ENCODE measurements around the gene PCSK7. TPM values are rescaled to one million over a fixed set of nuclear protein-coding genes. Genes with fewer than 3 reads are reported as not detected.

PCSK7 gene
- total and polyA plus RNA-seq, 2 of the 8 experiments (the other 6 are each of a cell fraction or from before 2014, with no cell fraction given): 23.4 to 38.5 TPM

- POLR2A ChIA-PET (ENCODE audit: partially characterized antibody): interaction anchor here (0.8 to 2.3 kb wide), 5 partner anchors 10 to 44 kb away, joined by 3 to 6 read pairs (median 4); partner anchors contain the start of gene TAGLN
- Histone ChIP-seq H3K79me2 (ENCODE audit: control insufficient read depth in 1 of 2, insufficient read depth in 2 of 2, low read length in 2 of 2) (no peaks in the 10 kb centered on the region), H3K4ac (replicated peaks; ENCODE audit: insufficient read length, low read depth, low read length) (no peak overlapping the region), H4K8ac (ENCODE audit: extremely low read depth, insufficient read depth, low read length) (no peak overlapping the region), H3K27ac (ENCODE audit: low read depth, low read length) (no peak overlapping the region), H2AFZ (ENCODE audit: low read length) (no peak overlapping the region), H4K20me1 (replicated peaks in 1 of 2; ENCODE audit: control insufficient read depth in 1 of 2, insufficient read depth in 2 of 2, low read length in 2 of 2) (peaks cover 2 to 3% of the 10 kb centered on the region in 2 experiments), H3K14ac (ENCODE audit: insufficient read length) (no peak overlapping the region), H2AK5ac (ENCODE audit: low read depth, low read length) (no peak overlapping the region), H2BK5ac (ENCODE audit: low read depth, low read length) (no peak overlapping the region), H2BK20ac (ENCODE audit: low read length) (no peak overlapping the region), H3K4me3 (ENCODE audit: extremely low read depth in 1 of 4, insufficient read depth in 2 of 4, low read depth in 3 of 4, low read length in 4 of 4) (no peak overlapping the region), H4K5ac (ENCODE audit: insufficient read length, low read depth, low read length) (no peak overlapping the region), H3K56ac (replicated peaks; ENCODE audit: insufficient read length, low read depth, low read length) (no peak overlapping the region), H3K4me2 (ENCODE audit: insufficient read depth in 1 of 2, low read depth in 2 of 2, low read length in 2 of 2) (no peak overlapping the region), H3K27me3 (replicated peaks in 1 of 4; ENCODE audit: control insufficient read depth in 3 of 4, extremely low read depth in 1 of 4, insufficient read depth in 3 of 4, low read length in 3 of 4) (no peaks in the 10 kb centered on the region), H2BK15ac (ENCODE audit: low read length) (no peak overlapping the region), H3K79me1 (ENCODE audit: low read depth, low read length) (no peaks in the 10 kb centered on the region), H3K9me3 (ENCODE audit: insufficient read depth in 2 of 2, low read depth in 1 of 2, low read length in 1 of 2) (no peaks in the 10 kb centered on the region), H3K23me2 (ENCODE audit: low read depth, low read length) (no peaks in the 10 kb centered on the region), H3K36me3 (ENCODE audit: control insufficient read depth in 2 of 4, insufficient read depth in 4 of 4, low read length in 3 of 4) (peaks cover 11 to 30% (median 16%) of the 10 kb centered on the region in 4 experiments; a peak in 6 of 8 replicates), H3K18ac (ENCODE audit: extremely low read depth, low read length) (no peak overlapping the region), H3K23ac (ENCODE audit: insufficient read length) (no peak overlapping the region), H3K9ac (replicated peaks in 1 of 4; ENCODE audit: extremely low read depth in 1 of 4, low read depth in 3 of 4, low read length in 3 of 4) (no peak overlapping the region), H2BK12ac (ENCODE audit: low read depth, low read length) (no peak overlapping the region), H2BK120ac (replicated peaks; ENCODE audit: low read depth, low read length) (no peak overlapping the region), H3K4me1 (replicated peaks in 1 of 4; ENCODE audit: control insufficient read depth in 3 of 4, insufficient read depth in 4 of 4, low read length in 3 of 4) (no peaks in the 10 kb centered on the region), H4K91ac (replicated peaks; ENCODE audit: insufficient read length, low read length) (no peak overlapping the region)
- FAIRE-seq: no peak
- 86% methylated on average over 17 of the region's 17 CpGs; no CpG with 5 or more reads in 1 of the 2 experiments for WGBS, 2 experiments (ENCODE audit: extremely low coverage in 1 of 2, insufficient coverage in 1 of 2, insufficient read length in 1 of 2, insufficient replicate concordance in 2 of 2, low coverage in 1 of 2, low lambda C conversion rate in 2 of 2, missing lambda C conversion rate in 1 of 2)
- CTCF ChIA-PET (ENCODE audit: partially characterized antibody): interaction anchor here (0.6 to 25.0 kb wide), 6 partner anchors 7 to 576 kb away, joined by 3 to 449 read pairs (median 48); partner anchors contain the start of genes SIDT2 and TAGLN
- no peak for DNase-seq (ENCODE audit: low read depth in 1 of 2, low spot score in 2 of 2)
- TF ChIP-seq SIX5 (IDR thresholded peaks at IDR 0.05; ENCODE audit: low read depth, low read length) (no peak), SP4 (IDR thresholded peaks at IDR 0.05; ENCODE audit: low read length) (no peak), HDAC2 (IDR thresholded peaks at IDR 0.05; ENCODE audit: borderline replicate concordance in 1 of 2, low read depth in 2 of 2, low read length in 2 of 2) (no peak), YY1 (IDR thresholded peaks at IDR 0.05; ENCODE audit: low read depth, low read length) (no peak), RXRA (IDR thresholded peaks at IDR 0.05; ENCODE audit: insufficient read depth, low read depth, low read length) (no peak), BACH1 (IDR thresholded peaks at IDR 0.05; ENCODE audit: low read length) (no peak), BCL11A (IDR thresholded peaks at IDR 0.05; ENCODE audit: low read depth in 2 of 2, low read length in 2 of 2) (no peak), TAF1 (IDR thresholded peaks at IDR 0.05; ENCODE audit: low read depth, low read length) (no peak), EGR1 (IDR thresholded peaks at IDR 0.05; ENCODE audit: borderline replicate concordance, low read depth, low read length) (no peak), E2F6 (IDR thresholded peaks at IDR 0.05) (no peak), EZH2 (IDR thresholded peaks at IDR 0.05; ENCODE audit: low read depth, low read length, severe bottlenecking) (no peak)
Measured at GRCh38 chr11:117223741-117224689, 7.9 kb downstream of the PCSK7 start.

All from H1 (cell line).